ENCODE results near the gene MVD.
"Not testable (repeated sequence)": the region's sequence is repeated elsewhere in the genome, so short reads cannot be mapped to it uniquely, and the experiment has no call there.

Gene MVD

DNA sequence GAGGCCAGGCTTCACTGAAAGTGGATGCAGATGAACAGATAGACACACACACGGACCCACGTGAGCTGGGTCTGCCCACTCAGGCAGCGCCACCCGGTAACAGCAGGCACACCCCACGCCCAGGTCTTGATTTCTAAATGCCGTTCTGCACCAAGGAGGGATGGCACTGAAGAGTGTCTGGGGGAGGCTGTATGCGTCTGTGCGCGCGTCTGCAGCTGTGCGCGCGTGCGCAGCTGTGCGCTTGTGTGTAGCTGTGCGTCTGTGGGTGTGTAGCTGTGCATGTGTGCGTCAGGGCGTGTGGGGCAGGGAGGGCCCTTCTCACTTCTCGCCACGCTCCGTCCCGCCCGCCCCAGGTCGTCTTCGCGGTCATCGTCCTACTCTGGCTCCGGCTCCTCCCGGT is 40.0 kb downstream of the MVD start:
- no peak for DNase-seq

DNA sequence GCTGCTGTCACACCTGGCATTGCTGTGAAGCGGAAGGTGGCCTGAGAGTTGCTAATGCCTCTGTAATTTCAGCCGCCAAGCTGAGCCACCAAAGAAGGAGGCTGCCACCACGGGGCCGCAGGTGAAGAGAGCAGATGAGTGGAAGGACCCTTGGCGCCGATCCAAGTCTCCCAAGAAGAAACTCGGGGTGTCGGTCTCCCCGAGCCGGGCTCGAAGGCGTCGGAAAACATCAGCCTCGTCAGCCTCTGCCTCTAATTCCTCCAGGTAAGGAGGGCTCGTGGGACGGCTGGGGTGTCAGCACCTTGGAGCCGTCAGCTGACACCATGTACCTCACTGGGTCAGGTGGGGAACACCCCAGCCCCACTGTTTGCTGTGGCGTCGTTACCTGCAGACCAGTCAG is 40.8 kb downstream of the MVD start:
- DNase-seq, result no peak

DNA sequence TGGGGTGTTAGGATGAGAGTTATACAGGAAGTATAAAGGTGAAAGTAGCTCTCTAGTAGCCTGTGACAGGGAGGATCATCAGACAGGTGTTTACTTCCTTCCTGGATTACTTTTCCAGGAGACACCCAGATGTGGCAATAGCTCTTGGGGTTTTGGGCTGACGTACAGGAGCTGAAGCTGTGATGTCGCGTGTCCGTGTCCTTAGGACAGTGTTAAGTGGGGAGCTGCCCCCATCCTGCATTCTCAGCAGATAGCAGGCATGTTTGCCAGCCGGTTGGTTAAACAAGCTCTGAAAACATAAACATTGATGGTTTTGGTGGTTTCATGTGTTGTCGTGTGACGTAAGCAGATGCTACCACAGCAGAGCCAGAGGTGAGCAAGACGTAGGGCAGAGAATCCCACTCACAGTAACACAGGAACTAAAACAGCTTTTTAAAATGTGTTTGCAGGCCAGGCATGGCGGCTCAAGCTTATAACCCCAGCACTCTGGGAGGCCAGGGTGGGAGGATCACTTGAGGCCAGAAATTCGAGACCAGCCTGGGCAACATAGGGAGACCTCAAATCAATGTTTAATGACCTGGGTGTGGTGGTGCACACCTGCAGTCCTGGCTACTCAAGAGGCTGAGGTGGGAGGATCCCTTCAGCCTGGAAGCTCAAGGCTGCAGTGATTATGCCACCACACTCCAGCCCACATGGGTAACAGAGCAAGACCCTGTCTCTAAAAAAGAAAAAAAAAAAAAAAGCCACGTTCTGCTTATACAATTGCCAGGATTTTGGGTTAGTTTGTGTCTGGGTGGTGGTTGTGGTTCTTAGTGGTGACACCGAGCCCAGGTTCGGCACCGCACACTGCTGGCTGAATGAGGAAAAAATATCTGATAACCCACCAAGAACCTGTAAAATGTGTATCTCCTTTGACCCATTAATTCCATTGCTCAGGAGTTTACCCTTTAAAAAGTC is 42.8 kb downstream of the MVD start:
- DNase-seq, result peak; percentile 76

DNA sequence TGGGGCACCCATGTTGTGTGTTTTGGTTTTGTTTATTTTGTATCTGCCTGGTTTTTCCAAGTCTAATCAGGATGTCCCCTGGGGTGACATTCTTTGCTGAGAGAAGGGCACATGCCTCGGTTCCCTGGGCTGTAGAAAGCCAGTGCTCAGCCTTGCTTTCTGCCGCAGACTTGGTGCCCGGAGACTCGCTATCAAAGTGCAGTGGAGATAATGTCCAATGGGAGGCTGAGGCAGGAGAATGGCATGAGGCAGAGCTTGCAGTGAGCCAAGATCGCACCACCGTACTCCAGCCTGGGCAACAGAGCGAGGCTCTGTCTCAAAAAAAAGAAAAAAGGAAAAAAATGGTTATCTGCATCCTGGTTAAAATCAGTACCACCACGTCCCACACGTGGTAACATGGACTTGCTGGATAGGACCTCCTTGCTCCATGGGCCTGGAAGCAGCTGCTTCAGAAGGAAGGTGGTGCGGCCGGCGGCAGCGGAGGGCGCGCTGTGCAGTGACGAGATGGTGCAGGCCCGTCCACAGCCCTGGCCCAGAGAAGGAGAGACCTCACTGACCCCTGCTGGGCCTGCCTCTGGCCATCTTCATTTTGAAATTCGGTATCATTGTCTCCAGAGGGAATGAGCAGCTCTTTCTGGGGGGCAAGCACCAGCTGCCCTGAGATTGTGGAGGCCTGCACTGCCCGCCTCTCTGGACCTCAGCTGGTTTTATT is 43.8 kb downstream of the MVD start:
- DNase-seq, result no peak

DNA sequence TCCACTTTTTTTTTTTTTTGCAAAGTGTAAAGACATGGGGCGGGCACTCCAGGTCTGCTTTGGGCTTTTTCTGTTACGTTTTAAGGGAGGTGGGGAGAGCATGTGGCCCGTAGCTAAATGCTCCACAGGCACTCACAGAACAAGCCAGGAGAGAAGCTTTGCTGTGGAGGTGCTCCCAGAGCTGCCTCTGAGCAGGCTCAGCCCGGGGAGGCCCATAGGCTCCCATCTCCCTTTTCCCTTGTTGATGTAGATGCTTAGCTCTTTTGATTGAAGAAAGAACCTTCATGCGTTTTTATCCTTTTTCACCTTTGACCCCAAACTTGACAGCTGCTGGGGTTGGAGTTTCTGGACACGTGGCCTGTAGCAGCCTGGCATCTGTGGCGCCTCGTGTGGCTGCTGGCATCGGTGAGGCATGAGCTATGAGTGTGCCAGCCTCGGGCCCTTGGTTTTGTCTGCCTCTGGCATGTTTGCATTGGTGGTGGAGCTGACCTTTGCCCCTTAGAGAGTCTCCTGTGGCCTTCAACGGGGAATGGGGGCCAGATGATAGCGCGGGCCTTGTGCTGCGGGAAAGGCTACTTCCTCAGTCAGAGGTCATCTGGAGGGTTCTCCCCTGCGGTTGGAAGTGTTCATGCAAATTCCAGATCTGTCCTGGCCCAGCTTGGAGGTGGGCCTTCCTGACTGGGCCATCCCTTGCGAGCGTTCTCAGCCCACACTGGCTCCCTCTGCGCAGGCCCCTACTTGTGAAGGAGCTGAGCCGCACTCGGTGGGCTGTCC is 44.5 kb downstream of the MVD start:
- DNase-seq, result no peak

DNA sequence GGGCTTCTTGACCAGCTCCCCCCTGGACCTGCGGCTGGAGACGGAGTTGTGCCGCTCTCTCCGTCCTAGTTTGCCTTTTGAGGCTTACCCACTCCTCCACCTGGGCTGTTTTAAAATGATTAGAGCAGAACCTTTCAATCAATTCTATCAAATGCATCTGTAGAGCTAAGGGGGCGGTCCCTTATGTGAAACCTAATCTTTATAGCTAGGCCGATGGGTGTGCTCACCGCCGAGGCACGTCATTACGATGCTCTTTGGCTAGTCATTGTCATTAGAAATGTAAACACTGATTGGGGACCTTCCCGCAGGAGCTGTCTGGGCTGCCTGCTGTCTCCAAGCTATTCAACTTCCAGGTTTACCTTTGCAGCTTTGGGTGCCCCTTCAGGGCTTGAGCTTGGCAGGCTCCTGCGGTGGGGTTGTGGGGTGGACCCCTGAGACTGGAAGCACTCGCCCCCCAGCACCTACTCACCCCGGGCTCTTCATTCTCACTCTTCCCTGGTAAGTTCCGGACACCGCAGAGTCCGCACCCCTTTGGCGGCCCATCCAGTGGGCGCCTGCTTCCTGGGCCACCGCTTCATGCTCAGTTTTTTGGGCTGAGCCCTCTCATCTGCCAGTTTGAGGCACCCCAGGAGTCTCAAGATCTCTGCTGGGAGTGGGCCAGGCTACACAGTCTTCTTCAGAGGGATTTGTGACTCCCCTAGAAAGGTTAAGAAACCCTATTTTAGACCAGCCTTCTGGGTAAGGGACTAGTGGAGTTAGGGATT is 45.4 kb downstream of the MVD start:
- no peak for DNase-seq

DNA sequence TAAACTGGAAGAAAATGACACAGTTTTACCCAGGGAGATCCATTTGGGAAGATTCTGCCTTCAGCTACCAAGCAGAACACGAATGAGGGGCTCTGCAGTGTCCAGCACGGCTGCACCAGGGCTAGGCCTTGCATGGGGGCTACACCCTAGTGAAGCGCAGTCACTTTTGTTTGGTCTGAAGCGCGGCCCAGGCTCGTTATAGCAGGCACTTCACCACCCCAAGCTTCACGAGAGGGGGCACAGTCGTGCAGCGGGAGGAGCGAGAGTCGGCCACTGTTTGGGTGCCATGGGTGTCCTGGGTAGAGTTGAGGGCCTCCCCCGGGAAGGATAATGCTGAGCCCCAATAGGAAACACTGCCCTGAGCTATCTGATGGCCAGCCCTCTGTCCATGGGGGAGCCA is 46.2 kb downstream of the MVD start:
- no peak for DNase-seq

DNA sequence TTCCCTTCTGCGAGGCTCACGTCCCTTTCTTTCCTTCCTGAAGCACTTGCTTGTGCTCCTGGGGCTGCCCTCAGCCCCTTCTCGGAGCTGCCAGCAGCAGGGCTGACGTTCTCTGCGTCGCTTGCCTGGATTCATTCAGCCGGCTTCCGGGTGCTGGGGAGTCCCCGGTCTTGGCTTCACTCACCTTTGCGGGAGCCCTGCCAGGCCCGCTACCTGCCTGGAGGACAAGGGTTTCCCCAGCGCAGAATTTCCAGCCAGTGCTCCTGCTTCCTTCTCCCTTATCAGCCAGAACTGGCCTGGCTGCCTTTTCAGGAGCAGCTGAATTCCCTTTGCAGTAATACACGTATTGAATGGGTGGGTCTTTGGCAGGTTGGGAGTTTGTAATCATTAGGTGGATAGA is 46.6 kb downstream of the MVD start:
- no peak for DNase-seq

DNA sequence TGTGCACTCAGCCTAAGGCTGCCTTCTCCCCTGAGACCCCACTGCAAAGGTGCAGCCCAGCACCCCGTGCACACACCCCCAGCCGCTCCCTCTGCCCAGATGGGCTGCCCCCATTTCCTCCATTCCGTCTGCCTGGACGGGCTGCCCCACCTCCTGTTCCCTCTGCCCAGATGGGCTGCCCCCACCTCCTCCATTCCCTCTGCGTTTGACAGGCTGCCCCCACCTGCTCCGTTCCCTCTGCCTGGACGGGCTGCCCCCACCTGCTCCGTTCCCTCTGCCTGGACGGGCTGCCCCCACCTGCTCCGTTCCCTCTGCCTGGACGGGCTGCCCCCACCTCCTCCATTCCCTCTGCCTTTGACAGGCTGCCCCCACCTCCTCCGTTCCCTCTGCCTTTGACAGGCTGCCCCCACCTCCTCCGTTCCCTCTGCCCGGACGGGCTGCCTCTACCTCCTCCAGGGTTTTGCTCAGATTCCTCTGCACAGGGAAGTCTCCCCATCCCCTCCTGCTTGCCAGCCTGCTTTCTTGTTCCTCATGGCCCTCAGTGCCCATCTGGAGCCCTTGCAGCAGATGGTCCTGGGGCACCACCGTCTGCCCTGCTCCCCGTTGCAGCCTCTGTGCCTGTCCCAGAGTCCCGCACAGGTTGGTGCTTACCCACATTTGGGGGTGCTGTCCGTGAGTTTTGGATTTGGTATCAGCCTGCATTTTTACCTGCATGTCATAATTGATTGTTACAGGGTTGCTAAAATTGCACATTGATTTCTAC is 47.9 kb downstream of the MVD start:
- DNase-seq, result no peak

DNA sequence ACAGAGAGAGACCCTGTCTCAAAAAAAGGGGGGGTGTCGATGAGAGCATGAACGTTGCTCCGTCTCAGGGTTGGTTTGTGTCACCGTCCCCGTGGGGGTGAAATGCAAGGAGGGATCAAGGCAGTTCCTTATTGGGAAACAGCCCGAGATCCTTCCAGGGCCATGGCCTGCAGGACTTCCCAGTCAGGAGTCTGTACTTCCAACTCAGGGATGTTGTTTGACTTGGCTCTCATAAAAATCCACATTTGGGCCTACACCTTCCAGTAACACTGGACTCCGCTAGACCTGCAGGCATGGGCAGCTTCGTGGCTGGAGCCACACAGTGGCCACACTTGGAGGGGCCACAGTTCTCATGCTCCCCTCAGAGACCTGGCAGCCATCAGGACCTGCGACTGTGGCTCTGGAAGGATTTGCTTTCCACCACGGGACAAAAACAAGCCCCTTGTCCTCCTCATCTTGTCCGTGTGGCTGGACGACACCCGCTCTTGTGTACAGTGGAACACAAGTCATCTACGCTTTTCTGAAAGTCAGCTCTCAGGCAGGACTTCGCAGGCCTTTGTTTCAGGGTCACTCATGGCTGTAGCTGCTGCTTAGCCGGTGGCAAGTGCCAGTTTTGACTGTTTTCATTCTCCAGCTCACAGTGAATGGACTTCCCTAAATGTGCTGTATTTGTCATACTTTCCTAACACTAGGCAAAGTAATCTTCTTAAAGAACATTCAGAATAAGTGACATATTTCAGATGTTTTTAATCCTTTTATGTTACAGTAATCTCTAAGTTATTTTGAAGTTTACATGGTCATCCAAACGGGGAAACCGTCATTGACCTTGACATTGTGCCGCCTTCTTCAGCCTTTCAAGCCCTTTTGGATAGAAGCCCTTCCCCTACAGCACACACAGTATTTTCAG is 48.7 kb downstream of the MVD start:
- no peak for DNase-seq

DNA sequence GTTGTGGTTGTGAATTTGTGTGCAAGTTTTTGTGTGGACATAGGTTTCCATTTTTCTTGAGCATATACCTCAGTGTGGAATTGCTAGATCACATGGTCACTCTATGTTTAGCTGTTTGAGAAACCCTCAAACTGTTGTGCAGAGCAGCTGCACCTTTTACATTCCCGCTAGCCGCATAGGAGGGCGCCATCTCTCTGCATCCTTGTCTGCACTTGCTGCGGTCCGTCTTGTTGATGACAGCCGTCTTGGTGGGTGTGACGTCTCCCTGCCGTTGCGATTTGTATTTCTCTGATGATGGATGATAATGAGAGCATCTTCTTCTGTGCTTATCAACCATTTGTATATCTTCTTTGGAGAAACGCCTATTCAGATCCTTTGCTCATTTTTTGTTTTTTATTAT is 49.6 kb downstream of the MVD start:
- no peak for DNase-seq

DNA sequence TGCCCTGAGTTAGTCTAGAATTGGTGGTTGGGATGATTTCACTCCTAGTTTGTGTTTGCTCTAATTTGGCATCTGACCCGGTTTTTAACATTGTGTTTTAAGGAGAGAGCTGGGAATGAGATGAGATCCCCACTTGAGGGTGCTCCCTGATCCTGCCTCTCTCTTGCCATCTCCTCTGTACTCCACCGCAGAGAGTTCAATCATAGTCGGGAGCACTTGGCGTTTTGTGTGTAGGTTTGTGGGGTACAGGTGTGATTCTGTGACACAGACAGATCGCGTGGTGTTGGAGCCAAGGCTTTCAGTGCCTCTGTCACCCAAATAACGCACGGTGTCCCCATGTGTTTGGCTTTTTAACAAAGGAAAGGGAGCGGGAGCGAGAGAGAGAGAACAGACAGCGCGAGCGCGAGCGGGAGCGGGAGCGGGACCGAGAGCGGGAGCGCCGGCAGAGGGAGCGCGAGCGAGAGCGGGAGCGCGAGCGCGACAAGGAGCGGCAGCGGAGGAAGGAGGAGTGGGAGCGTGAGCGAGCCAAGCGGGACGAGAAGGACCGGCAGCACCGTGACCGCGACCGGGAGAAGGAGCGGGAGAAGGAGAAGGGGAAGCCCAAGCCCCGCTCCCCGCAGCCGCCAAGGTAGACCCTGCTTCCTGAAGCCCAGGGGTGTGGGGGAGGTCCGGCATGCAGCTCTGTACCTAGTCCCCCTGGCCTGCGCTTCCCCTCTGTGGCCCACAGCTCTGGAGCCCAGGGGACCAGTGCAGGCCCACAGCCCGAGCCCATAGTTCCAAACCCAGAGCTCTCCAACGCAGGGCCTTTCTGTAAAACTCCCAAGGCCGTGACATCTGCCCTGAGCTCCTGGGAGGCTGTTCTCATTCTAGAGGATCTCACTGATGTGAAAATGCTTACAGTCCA is 51.7 kb downstream of the MVD start:
- DNase-seq, result no peak

DNA sequence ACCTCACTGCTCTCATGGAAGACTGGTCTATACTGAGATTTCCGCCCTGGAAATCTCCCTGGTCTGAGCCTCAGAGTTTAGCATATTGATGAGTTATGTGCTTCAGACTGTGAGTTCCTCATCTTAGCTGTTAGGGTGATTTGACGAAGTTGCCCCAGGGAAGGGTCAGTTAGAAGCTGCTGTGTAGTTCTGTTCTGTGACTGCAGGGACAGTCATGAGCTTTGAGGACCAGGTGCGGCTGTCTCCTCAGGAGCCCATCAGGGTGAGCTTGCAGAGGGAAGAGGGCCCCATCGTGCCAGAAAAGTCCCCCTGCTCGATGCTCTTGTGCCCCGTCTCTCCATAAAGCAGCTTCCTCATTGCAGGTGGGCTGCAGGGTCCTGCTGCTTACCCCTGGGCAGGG is 52.8 kb downstream of the MVD start:
- no peak for DNase-seq

DNA sequence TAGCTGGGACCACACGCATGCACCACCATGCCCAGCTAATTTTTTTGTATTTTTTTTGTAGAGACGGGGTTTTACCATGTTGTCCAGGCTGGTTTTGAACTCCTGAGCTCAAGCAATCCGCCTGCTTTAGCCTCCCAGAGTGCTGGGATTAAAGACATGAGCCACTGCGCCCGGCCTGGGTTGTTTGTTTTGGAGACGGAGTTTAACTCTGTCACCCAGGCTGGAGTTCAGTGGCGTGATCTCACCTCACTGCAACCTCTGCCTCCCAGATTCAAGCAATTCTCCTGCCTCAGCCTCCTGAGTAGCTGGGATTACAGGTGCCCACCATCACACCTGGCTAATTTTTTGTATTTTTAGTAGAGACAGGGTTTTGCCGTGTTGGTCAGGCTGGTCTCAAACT is 53.5 kb downstream of the MVD start:
- DNase-seq, result not testable (repeated sequence)

DNA sequence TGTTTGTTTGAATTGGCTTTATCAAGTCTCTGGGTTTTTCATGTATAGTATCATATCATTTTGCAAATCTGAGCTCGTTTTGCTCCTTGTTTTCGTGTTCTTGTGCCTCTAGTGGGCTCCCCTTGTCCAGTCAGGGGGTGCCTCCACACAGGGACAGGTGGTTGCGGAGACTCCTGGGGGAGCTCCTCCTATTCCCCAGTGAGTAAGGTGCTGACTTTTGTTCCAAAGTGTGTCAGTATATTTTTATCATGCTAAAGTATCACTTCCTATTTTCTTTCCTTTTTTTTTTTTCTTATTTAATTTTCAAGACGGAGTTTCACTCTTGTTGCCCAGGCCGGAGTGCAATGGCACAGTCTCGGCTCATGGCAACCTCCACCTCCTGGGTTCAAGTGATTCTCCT is 54.8 kb downstream of the MVD start:
- DNase-seq, result no peak

DNA sequence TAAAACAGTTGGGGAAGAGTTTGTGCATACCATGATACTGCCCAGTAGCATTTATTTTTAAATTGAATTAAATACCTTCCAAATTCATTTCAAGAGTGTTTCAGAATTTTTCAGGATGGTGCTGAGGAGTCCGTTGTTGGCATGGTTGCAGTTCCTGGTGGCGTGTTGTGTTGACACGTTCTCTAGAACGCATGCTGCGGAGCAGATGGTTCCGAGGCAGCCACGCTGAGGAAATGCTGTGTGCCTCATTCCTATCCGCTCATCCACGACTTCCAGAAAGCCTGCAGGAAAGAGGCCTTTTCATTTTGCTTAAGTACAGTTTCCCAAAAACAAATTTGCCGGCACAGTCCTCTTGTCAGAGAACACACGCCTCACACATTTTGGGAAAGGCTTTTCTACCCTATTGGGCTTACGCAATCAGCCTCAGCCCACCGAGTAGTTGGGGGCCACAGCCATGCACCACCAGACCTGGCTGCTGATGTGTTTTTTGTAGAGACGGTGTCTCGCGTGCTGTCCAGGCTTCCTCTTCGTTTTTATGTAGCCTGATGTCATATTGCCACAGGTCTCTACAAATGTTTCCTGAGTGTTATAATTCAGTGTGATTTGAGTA is 56.6 kb downstream of the MVD start:
- DNase-seq, result no peak

DNA sequence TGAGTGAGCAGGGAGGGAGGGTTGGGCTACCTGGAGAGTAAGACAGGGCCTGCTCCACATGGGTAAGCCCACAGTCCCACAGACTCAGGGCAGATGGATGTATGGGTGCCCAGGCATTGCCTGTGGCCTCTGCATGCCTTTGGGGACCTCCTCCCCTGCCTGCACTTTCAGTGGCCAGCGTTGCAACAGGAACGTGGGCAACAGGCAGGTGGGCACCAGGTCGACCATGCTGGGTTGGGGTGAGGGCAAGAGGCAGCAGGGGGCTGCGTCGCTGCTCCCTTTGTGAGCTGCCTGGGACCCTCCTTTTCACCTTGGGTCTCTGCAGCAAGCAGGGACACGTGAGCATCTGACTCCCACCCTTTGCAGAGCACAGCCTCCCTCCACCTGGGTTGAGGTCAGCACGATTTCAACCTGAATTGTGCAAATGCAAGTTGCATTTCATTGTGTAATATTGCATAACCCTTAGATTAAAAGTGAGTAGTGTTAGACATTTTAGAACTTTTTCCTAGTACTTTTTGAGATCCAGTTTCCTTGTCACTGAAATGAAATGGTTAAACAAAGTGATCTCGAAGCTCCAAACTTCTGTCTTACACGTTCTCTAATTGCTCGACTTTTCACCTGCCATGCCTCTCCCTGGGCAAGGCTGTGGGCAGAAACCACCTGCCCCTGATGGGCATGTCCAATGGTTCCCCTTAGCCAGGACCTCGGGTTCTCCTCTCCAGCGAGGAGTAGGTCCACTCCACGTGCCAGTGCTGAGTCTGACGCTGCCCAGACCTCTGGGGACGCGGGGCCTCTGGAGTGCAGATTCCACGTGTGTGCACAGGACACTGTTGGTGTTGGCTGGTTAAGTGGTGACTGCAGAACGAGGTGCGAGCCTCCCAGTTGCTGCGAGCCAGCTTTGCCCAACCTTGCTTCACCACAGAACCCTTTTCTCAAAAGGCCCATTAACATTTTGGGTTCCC is 57.4 kb downstream of the MVD start:
- no peak for DNase-seq

DNA sequence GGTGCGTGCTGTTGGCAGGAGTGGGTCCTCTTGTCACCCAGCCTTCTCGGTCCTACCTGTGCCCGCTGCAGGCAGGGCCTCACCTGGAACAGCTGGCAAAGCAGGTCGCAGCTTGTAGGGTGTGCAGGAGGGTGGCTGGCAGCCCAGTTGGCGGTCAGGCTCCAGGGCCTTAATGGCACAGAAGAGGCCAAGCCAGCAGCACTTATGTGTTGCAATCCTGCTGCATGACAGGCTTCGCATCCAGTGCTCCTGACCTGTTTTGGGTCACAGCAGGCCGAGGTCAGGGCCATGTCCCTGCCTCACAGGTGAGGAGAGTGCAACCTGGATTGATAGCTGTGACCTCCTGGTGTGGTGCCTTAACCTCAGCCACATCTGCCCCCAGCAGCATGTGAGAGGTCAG is 60.8 kb downstream of the MVD start:
- DNase-seq, result no peak
